Colonic mucosa (tissue), 4 donors: ENCODE results near the gene LY6G5C. TPM values are rescaled to one million over a fixed set of nuclear protein-coding genes. Genes with fewer than 3 reads are reported as not detected.
A peak's percentile ranks its signal among the peaks of the same experiment; 100 is the strongest.

Experiments
- DNase-seq: peaks from one replicate; pipeline ENCODE4 v3.0.0-alpha.2; 2020
- H3K27ac ChIP-seq: fragments of 200-600 bp; one replicate; pipeline ENCODE4 v1.8.0; 2021
- H3K27me3 ChIP-seq: fragments of 200-600 bp; one replicate; pipeline ENCODE4 v1.8.0; 2021
- H3K36me3 ChIP-seq: fragments of 200-600 bp; one replicate; pipeline ENCODE4 v1.8.0; 2021
- H3K4me1 ChIP-seq: fragments of 200-600 bp; one replicate; pipeline ENCODE4 v1.8.0; 2021; ENCODE audit warnings: mild to moderate bottlenecking
- H3K4me3 ChIP-seq: fragments of 200-600 bp; one replicate; pipeline ENCODE4 v1.8.0; 2021
- H3K9ac ChIP-seq, 2 donors: one replicate each; pipeline ENCODE4 v1.7.0; 2013; ENCODE audit warnings: control low read depth in 2 of 2, low read depth in 2 of 2, low read length in 2 of 2
- H3K9me3 ChIP-seq: fragments of 200-600 bp; one replicate; pipeline ENCODE4 v1.8.0; 2021
- intact Hi-C: fragments of 100-400 bp; cut with DNase I; formaldehyde crosslinking; loops from one replicate; pipeline ENCODE4 v1.14.1; 2022
- total RNA-seq, 2 donors: library from RNA; stranded (reverse); fragmentation: NEBNext Ultra II Directional in 1 of 2; extraction: Animal tissue kit (Norgen Biotek cat#: 25700) in 1 of 2; gene quantifications; one replicate each; pipeline ENCODE4 v1.2.1, GENCODE V29; 2021
- TF ChIP-seq, protein P1 (sequence below): fragments of 200-600 bp; IDR thresholded peaks from one replicate; pipeline ENCODE4 v1.8.0; 2022; ENCODE audit warnings: antibody characterized with exemption, mild to moderate bottlenecking
- donor health status: healthy.
- donor health status: DM: no; HTN: no; CAD: no.
- donor health status: DM: no; HTN: no; CAD: no.

LY6G5C gene
- total RNA-seq, 2 donors from 2014 or later, result 1.9 to 2.8 TPM

DNA sequence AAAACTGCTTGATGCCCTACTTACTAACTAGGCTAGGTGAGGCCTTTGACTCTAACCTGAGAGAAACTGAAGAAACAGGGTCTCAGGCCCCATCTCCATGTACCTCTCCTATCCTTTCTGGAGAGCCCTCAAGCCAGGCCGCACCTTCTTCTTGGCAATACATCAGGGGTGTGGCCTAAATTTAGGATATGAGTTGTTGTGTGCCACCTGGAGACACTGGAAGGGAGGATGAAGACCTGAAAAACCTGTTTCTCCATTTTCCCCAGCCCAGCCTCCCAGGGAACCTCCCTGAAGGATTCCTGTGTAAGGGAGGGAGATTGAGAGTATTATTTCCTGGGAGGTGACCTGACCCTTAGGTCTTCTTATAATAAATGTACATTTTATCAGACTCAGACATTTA, 37.4 kb upstream of the LY6G5C start:
- DNase-seq, result peak; percentile 89
- Histone ChIP-seq H3K36me3 (no peaks in the 10 kb centered on the region), H3K27ac (no peak overlapping the region), H3K4me1 (peaks cover 5% of the 10 kb centered on the region), H3K9me3 (no peaks in the 10 kb centered on the region), H3K9ac (no peak overlapping the region), H3K27me3 (no peaks in the 10 kb centered on the region), H3K4me3 (no peak overlapping the region)
- TF ChIP-seq, protein P1, sequence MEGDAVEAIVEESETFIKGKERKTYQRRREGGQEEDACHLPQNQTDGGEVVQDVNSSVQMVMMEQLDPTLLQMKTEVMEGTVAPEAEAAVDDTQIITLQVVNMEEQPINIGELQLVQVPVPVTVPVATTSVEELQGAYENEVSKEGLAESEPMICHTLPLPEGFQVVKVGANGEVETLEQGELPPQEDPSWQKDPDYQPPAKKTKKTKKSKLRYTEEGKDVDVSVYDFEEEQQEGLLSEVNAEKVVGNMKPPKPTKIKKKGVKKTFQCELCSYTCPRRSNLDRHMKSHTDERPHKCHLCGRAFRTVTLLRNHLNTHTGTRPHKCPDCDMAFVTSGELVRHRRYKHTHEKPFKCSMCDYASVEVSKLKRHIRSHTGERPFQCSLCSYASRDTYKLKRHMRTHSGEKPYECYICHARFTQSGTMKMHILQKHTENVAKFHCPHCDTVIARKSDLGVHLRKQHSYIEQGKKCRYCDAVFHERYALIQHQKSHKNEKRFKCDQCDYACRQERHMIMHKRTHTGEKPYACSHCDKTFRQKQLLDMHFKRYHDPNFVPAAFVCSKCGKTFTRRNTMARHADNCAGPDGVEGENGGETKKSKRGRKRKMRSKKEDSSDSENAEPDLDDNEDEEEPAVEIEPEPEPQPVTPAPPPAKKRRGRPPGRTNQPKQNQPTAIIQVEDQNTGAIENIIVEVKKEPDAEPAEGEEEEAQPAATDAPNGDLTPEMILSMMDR, result no peak
- intact Hi-C loops, result no loop called here

DNA sequence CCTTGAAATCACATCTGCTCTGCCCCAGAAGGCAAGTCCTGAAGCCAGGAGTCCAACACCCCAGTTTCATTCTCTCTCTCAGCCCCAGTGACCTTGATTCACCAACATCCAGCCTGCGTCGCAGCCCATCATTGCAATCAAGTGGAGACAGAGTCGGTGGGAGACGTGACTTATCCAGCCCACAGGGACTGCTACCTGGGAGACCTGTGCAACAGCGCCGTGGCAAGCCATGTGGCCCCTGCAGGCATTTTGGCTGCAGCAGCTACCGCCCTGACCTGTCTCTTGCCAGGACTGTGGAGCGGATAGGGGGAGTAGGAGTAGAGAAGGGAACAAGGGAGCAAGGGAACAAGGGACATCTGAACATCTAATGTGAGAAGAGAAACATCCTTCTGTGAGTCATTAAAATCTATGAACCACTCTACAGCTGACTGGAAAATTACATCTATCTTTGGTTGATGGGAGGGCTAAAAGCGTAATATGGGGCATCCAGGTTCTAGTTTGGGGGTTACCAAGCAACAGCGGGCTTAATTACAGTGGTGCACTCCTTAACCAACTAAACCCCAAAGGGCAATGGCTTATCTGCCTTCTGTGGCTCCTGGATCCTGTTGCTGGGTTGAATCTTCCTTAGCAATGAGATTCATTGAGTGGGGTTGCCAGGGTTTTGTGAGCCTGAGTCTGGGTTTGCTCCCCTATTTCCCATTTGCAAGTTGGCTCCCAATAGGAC, 36.8 kb upstream of the LY6G5C start:
- no peak overlapping the region for H3K9ac ChIP-seq
- TF ChIP-seq, protein P1, result no peak
- no peak overlapping the region for H3K4me3 ChIP-seq
- no peaks in the 10 kb centered on the region for H3K27me3 ChIP-seq
- no peak for DNase-seq
- intact Hi-C loops, result no loop called here
- no peaks in the 10 kb centered on the region for H3K9me3 ChIP-seq
- H3K4me1 ChIP-seq, result peaks cover 5% of the 10 kb centered on the region
- no peak overlapping the region for H3K27ac ChIP-seq
- H3K36me3 ChIP-seq, result no peaks in the 10 kb centered on the region

DNA sequence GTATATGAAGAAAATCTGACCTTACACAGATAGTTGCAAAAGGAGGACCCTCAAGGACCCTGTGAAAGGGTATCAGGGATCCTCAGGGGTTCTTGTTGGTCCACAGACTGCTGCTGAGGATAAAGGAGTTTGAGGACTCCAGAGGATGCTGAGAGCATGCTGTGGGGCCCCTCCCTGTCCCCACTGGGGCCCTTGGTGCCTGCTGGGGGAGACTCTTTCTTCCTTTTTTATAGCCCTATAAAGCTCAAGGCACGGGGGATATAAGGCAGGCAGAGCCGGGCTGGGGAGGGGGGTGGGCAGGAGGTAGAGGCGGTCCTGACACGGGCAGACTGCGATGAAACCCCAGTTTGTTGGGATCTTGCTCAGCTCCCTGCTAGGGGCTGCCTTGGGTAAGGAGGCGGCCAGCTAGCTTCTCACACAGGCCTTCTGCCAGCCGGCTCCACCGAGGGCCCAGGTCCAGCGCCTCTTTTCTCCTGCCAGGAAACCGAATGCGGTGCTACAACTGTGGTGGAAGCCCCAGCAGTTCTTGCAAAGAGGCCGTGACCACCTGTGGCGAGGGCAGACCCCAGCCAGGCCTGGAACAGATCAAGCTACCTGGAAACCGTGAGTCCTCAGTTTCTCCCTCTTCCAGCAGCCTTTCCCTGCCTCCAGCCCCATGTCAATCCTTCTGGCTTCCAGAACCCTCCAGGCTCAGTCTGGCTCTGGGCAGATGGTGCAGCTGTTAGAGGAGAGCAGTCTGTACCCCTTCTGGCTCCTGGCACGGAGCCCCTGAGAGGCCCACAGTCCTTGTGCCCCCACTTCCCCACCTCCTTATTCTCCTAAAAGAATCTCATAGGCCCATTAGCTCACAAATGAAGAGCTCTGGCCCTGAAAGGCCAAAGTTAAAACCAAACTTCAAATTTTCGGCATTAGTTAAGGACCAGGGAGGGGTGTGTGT, 34.4 kb upstream of the LY6G5C start, which contains the start of gene LY6G6D:
LY6G6D (plus strand) TSS at position 327 of the 937 bp plus-strand sequence; CDS start at position 335, 8 bp downstream.
- Histone ChIP-seq H3K27ac (no peak within 1 kb of the TSS), H3K9ac (peak within 1 kb of the TSS in 1 of 2 donors; percentile 69), H3K36me3 (no peaks in the 10 kb centered on the region), H3K4me1 (peaks cover 5% of the 10 kb centered on the region), H3K9me3 (no peaks in the 10 kb centered on the region), H3K4me3 (no peak within 1 kb of the TSS), H3K27me3 (no peaks in the 10 kb centered on the region)
- TF ChIP-seq, protein P1, result no peak
- intact Hi-C loops, result no loop called here
- DNase-seq, result no peak

DNA sequence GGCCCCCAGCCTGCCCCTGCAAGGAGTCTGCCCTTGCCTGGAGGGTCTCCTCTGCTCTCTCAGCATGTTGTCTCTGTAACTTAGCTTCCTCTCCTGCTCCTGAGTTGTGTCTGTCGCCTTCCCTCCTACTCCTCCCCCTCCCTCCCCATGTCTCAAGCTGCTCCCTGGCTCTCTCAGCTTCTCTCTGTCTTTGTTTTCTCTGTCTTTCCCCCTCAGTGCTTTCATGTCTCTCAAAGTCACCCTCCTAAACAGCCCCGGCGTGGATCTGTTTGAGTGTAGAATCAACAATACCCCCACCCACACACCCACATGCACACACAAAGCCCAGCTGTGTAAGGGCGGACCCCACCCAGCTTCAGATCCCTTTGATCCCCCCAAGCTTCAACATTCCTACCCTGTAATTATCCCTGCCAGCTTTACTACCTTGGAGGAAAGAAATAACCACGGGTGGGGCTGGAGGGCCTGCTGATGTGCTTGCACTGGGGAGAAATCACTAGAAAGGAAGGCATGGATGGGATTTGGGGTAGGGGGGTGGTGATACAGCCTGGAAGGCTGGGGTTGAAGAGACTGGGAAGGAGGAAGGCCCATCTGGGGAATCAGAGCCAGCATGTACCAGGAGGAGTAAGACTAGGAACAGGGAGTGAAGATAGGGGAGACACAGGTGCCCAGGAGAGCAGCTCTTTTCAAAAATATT, 33.3 kb upstream of the LY6G5C start:
- DNase-seq, result no peak
- Histone ChIP-seq H3K4me3 (no peak overlapping the region), H3K9me3 (no peaks in the 10 kb centered on the region), H3K36me3 (no peaks in the 10 kb centered on the region), H3K9ac (peak overlapping the region in 1 of 2 donors; percentile 69), H3K27me3 (no peaks in the 10 kb centered on the region), H3K27ac (no peak overlapping the region), H3K4me1 (peaks cover 5% of the 10 kb centered on the region)
- intact Hi-C loops, result no loop called here
- TF ChIP-seq, protein P1, result no peak

DNA sequence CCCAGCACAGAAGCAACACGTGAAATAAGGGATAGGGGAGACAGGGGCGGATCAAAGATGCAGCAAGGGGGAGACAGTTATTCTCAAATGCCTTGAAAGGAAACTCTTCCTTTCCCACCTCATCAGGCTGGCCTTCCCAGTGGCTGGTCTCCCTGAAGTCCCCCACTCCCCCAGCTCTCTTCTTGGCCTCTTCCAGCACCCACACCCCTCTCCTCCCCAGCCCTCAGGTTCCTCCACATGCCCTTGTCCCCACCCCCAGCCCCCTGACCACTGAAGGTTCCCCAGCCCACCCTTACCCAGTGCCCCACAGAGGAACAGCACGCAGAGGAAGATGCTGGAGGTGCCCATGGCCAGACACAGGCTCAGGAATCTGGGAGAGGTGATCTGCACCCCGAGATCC, 32.6 kb upstream of the LY6G5C start:
- H3K27me3 ChIP-seq, result no peaks in the 10 kb centered on the region
- H3K4me3 ChIP-seq, result no peak overlapping the region
- no peak overlapping the region for H3K27ac ChIP-seq
- intact Hi-C loops, result no loop called here
- TF ChIP-seq, protein P1, result no peak
- DNase-seq, result no peak
- peaks cover 5% of the 10 kb centered on the region for H3K4me1 ChIP-seq
- H3K9me3 ChIP-seq, result no peaks in the 10 kb centered on the region
- H3K36me3 ChIP-seq, result no peaks in the 10 kb centered on the region
- H3K9ac ChIP-seq, result peak overlapping the region in 1 of 2 donors; percentile 69
